Limb (tissue), 2 donors: ENCODE data around the gene FUZ.
"Not testable (repeated sequence)": the region's sequence is repeated elsewhere in the genome, so short reads cannot be mapped to it uniquely, and the experiment has no call there.

Source experiments
- DNase-seq, 2 donors: peaks; one replicate each; pipeline ENCODE4 v3.0.0-alpha.2; 2016; ENCODE audit errors: extremely low spot score in 2 of 2

FUZ gene

DNA sequence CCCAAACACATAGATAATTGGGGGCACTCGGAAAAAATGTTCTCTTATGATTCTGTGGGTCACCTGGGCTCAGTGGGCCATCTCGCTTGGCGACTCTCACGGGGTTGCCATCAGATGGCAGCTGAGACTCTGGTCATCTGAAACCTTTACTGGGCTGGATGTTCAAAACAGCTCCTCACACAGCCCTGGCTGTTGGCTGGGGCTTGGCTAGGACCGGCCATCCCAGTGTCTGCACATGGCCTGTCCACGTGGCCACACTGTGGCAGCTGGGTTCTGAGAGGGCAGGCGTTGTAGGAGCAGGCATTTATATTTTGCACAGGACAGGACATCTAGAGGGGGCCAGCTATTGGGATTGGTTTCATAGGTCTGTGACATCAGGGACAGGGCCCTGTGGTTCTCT, 20.5 kb upstream of the FUZ start:
- no peak for DNase-seq

DNA sequence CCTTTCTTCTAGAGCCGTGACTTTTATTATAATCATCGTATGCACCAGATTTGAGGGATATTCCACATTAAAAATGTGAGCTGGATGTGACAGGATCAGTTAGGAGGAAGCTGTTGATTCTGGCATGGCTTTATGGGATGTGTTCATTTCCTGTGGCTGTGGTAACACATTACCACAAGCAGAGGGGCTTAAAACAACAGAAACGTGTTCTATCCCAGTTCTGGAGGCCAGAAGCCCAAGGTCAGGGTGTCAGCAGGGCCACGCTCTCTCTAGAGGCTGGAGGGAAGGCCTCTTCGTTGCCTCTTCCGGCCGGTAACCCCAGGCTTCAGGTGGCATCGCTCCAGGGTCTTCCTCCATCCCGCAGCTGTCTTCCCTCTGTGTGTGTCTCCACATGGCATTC, 19.5 kb upstream of the FUZ start:
- no peak for DNase-seq

DNA sequence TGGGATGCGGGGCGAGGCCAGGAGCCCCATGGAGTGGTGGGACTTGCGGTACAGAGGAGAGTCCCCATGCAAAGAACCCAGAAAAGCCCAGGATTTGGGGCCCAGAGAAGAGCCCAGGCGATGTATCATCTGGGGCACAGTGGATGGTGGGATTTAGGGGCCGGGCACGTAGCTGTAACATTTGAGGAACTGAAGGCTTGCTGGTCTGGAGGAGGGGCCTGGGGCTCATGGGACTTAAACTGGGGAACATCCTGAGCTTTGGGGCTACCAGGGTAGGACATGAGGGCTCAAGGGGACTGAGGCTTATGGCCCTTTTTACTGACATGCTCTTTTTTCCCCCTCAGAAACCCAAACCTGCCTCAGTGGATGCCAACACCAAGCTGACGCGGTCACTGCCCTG, 18.5 kb upstream of the FUZ start:
- no peak for DNase-seq

DNA sequence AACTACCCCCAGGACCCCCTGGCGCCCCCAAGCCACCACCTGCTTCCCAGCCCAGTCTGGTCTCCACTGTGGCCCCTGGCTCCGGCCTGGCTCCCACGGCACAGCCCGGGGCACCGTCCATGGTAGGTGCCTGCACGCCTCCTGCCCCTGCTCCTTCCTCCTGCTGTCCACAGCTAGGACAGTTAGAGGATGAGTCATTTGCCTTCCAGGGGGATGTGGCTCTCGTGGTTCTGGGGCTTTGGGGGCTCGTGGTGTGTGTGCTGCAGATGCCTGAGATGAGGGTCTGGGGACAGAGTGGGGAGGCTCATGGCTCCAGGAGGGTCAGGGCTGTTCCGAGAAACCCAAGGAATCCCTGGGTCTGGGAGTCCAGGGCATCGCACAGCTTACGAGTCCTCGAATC, 17.7 kb upstream of the FUZ start:
- DNase-seq: no peak

DNA sequence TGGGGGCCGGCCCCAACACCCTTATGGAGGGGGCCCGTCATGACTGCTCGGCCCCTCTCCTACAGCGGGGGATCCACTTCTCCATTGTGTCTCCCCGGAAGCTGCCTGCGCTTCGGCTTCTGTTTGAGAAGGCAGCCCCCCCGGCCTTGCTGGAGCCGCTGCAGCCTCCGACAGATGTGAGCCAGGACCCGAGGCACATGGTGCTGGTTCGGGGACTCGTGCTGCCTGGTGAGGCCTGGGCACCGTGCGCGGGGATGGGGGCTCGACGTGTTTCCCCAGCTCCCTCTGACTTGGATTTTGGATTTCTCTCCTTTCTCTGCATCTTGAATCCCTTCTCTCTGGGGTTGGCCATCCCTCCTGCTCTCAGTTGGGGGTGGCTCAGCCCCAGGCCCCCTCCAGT, 16.6 kb upstream of the FUZ start:
- DNase-seq: no peak

DNA sequence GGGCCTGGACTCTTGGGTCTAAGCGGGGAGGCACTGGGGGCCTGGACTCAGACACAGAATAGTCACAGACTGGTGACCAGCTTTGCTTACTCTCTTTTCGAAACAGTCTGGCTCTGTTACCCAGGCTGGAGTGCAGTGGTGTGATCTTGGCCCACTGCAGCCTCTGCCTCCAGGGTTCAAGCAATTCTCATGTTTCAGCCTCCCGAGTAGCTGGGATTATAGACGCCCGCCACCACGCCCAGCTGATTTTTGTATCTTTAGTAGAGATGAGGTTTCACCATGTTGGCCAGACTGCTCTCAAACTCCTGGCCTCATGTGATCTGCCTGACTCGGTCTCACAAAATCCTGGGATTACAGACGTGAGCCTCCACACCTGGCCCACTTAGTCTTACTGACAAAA, 16.1 kb upstream of the FUZ start:
- no peak for DNase-seq

DNA sequence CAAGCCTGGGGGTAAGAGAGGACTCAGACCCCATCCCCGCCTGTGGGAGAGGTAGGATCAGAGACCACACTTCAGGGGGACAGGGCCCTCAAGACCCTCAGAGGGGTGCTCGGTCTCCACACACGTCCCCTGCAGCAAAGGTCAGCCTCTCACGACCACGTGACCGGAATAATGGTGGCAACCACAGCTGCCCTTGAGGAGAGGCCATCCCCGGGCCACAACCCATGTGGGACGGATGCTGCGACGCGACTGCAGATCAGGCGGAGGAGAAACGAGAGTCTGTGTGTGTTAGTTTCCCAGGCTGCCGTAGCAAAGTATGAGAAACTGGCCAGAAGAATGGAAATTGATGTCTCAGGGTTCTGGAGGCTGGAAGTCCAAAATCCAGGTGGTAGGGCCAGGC, 13.9 kb upstream of the FUZ start:
- DNase-seq: no peak

DNA sequence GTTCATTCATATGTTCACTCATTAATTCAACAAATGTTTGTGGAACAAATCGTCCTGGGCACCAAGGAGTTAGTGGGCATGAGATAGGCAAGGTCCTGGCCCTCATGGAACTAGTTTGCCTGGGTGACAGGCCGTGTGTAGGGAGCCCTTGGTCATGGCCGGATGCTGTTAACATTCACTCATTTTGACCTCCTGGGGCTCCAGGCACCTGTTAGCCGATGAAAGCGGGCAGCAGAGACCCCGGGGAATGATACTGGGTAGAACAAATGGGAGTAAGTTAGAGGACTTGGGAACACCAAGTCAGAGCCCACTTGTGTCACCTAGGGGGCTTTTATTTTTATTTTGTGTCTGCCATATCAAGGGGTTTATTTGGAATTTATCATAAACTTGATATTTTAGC, 11.6 kb upstream of the FUZ start:
- DNase-seq: no peak

DNA sequence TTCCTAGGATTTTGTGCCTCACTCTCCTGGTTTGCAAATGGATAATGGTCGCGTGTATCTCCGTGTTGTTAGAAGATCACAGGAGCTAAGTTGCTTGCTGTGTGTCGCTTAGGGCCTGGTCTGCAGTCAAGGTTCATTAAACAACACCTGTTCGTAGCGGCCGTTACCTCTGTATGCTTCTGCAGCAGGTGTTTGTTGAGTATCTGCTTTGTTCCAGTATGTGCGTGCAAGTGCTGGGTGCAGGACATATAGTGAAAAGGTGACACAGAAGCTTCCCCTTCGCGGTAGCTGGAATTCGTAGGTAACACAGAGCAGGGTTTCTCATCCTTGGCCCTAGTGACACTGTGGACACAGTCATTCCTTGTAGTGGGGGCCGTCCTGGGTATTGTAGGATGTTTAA, 10.4 kb upstream of the FUZ start:
- no peak for DNase-seq

DNA sequence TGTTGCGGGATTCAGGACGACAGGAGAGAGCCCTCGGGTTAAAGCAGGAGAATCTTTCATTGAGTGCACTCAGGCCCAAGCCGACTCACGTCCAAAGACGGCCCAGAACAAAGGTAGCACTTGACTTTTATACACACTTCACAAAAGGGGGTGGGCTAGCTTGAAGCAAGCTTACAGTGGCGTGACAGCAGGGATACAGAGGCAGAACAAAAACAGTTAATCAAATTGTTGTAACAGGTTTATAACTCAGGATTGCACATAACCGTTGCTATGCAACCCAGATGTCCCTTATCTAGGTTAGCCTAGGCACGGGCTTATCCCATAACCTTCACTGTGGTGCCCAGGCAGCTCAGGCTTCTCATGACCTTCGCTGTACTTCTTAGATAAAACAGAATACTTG, 7.0 kb upstream of the FUZ start:
- no peak for DNase-seq

DNA sequence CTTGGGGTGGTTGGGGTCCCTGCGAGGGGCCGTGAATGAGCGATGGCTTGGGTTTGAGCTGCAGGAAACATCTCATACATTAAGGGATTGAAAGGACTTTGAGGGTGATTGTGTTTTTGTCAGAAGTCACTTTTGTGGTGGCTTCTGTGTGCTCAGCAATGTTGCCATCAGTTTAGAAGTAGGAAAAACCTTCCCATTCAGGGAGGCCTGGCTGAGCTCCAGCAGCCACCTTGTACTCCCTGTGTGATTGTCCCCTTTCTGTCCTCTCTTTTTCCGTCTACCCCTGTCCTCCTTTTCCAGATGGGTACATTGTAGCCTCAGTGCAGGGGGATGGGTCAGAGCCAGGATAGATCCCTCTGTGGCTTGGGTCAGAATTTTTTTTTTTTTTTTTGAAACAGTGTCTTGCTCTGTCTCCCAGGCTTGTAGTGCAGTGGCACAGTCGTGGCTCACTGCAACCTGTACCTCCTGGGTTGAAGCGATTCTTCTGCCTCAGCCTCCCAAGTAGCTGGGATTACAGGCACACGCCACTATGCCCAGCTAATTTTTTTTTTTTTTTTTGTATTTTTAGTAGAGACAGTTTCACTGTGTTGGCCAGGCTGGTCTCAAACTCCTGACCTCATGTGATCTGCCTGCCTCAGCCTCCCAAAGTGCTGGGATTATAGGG, 6.5 kb upstream of the FUZ start:
- DNase-seq: not testable (repeated sequence)

DNA sequence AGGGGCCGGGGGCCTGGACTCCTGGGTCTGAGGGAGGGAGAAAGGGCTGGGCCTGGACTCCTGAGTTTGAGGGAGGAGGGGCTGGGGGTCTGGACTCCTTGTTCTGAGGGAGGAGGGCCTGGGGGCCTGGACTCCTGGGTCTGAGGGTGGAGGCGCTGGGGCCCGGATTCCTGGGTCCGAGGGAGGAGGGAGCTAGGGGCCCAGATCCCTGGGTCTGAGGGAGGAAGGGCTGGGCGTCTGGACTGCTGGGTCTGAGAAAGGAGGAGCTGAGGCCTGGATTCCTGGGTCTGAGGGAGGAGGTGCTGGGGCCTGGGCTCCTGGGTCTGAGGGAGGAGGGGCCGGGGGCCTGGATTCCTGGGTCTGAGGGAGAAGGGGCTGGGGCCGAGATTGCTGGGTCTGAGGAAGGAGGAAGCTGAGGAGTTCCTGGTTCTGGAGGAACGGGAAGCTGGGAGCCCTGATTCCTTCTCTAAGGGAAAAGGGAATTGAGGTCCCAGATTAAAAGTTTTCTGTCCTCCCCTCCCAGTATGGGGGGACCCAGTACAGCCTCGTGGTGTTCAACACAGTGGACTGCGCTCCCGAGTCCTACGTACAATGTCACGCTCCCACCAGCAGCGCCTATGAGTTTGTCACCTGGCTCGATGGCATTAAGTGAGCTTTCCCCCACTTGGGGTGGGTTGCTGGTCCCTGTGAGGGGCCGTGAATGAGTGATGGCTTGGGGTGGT, 5.7 kb upstream of the FUZ start:
- DNase-seq: no peak

DNA sequence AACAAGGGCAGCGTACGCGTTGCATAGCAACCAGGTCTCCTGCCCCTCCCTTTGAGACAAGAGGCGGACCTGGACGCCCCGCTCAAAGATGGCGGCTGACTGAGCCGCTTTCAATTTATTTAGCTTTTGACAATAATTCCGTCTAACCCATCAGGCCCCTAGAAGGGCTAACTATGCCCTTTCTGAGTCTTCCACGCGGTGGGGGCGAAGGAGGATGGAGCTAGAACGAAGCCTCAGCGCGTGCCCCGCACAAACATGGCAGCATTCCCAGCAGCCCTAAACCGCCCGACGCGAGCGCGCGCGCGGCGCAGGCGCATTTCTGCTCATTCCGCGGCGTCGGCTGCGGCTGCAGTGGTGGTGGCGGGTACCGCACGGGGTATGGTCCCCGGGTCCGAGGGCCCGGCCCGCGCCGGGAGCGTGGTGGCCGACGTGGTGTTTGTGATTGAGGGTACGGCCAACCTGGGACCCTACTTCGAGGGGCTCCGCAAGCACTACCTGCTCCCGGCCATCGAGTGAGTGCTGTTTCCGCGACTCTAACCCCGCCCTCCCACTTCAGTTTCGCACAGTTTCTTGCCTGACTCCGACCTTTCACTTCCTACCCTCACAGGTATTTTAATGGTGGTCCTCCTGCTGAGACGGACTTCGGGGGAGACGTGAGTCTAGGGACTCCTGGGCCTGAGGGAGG, 5.0 kb upstream of the FUZ start, which contains the start of gene MED25:
Gene MED25 (plus strand): TSS at position 326 of the 685 bp plus-strand sequence. CDS start 53 bp downstream, at position 379.
- DNase-seq: peak; percentile 91 to 95

DNA sequence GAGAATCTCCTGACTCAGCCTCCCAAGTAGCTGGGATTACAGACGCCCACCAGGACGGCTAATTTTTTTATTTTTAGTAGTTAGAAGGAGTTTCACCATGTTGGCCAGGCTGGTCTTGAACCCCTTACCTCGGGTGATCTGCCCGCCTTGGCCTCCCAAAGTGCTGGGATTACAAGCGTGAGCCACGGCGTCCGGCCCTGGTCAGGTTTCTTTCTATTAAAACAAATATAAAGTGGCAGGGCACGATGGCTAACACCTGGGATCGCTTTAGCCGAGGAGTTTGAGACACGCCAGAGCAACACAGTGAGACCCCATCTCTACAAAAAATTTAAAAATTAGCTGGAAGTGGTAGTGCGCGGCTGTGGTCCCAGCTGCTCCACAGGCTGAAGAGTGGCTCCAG, 3.5 kb upstream of the FUZ start:
- no peak for DNase-seq

DNA sequence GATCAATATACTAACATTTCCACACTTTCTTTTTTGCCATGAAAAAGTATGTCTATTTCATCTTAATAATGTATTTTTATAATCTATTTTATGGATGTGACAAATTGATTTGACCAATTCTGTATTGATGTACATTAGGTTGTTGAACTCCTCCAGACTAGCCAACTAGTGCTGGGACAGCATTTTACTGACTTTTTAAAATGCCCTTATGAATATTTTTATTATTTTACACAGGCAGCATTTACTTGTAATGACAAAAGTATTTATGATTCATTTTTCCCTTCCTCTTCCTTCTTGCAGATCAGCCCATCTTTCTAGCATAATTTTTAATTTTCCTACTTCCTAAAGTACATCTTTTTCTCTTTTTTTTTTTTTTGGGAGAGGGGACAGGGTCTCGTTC, 918 bp upstream of the FUZ start:
- no peak for DNase-seq

DNA sequence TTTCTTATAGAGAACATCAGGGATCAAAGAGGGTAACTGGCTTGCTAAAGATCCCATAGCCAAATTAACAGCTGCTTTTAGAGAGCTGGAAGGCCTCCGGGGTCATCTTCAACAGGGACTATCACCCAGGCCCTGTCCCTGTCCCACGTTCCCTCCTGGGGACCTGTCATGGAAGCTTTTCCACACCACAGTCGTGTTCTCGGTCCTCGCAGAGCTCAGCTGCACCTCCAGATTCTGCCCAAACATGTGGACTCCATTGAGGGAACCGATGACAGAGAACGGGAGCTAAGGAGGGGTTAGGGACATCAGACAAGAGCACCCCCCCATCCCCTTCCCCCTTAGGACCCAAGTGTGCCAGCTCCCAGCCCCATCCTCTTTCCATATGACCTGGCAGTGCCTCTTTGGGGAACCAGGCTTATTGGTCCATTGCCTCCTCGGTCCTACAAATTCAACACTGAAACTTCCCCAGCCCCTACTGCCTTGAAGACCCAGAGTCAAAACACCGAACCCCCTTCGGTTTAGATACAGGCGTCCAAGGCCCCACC, 568 bp downstream of the FUZ start:
- no peak for DNase-seq

DNA sequence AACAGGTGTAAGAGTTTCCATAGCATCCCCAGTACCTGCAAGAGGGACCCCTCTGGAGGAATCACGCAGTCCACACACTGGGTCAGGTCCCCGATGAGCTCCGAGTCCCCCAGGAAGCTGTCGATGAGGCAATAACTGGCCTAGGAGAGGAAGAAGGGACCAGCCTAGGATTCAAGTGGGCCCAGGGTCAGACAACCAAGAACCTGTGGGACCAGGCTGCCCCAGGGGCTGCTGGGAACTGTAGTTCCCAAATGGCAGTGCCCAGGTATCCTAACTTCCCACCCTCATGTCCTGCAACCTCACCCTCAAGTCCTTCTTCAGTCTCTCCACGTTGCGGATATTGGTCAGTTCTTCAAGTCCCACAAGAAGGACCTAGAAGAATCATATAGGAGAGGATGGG, 1.8 kb downstream of the FUZ start:
- no peak for DNase-seq

DNA sequence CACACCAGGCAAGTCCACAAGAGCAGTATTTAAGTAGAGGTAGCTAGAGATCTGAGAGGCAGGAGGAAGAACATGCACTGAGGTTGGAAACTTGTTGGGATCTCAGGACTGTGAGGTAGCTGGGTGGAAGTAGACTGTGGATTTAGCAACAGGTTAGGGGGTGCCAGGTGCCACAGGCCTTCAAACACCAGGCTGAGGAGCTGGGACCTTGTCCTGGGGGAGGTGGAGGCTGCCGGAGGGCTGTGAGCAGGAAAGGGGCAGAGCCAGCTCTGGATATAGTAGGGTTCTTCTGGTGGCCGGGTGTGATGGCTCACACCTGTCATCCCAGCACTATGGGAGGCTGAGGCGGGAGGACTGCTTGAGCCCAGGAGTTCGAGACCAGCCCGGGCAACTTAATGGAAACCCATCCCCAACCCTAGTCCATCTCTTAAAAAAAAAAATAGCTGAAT, 3.1 kb downstream of the FUZ start:
- no peak for DNase-seq

DNA sequence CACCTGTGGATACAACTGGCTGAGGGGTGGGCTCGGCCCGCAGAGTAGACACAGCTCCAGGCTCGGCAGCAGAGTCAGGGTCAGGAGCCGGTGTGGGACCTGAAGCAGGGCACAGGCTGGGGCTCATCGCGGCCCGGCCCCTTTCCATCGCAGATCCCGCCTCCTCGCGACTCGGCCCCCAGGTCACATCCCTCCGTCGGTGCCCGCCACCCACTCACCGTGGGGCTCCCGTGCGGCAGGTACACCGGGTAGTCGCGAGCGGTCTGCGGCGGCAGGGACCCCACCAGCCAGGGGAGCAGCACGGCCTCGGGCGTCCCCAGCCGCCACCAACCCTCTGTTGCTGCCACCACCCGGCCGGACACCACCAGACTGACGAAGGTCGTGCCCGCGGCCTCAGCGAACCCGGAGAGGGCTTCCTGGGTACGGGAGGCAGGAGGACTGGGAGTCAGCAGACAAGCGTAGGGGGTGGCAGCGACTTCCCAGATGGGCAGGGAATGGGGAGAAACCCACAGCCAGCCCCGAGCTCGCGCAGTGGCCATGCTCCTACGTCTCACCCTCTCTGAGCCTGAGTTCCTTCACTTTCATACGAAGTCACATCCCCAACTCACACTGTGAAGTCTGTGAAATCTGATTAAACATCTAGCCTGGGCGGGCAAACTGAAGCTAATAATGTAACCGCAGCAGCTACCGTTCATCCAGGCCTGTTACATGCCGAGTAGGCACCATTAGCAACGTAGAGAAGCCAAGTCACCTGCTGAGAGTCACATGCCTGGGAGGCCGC, 3.7 kb downstream of the FUZ start:
- no peak for DNase-seq

DNA sequence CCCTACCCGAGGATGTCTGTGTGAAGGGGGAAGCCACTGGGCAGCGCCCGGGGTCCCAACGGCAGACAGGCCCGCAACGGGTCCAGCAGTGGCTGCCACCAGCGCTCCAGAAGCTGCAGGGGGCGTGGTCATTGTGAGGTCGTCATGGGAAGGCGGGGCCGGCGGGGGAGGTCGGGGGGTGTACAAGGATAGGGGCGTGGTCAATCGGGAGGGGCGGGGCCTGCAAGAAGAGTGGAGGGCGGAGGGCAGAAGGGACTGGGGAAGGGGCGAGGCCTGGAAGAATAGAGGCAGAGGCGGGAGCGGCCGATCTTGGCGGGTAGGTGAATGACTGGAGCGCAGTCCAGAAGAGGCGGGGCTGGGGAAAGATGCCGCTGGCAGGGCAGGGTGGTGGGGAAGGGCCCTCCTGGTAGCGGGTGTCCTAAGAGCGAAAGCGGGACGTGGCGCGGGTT, 4.4 kb downstream of the FUZ start:
- peak; percentile 81 to 95 for DNase-seq

DNA sequence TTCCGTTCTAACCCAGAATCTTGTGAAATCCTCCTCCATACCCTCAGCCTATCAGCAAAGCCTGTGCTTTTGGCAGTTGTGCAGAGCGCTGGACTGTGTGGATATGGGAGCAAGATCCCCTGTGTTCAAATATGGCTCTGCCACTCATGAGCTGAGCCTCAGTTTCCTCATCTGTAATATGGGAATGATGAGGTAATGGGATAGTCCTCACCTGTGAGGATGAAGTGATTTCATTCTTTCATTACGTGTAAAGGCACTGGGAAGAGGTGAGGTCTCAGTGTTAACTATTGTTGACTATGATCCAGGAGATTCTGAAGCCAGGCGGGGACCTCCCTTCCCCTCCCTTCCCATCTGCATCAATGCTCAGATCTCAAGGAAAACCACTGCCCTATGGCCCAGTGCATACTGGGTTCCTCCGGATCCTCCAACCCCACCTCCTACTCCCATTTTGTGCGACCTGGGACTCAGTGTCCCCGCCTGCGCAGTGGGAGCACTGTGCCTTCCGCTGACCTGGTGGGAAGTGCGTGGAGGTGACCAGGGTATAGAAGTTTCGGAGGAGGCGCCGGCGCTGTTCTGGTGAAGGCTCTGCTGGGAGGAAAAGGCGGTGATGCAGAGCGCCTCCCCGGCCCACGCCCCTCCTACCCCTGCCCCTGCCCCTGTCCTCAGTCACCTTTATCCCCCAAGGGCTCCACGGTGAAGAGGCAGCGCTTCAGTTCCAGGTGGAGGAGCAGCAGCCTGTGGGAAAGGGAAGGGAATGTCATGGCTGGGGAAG, 5.0 kb downstream of the FUZ start:
- no peak for DNase-seq
